ENCODE measurements around the gene ZNF691.

- TF ChIP-seq CTCF (IDR thresholded peaks at IDR 0.05) = no peak
- TF ChIP-seq POLR2A (IDR thresholded peaks at IDR 0.05) = no peak
- TF ChIP-seq POLR2AphosphoS5 (IDR thresholded peaks at IDR 0.05; ENCODE audit: insufficient read depth in 1 of 2, low read depth in 1 of 2) = no peak
These were observed 6.2 kb downstream of the ZNF691 start for GRCh38 chr1:42852608-42852980.
